GM10248 (cell line): ENCODE measurements around the gene FRMD6.

ENCODE experiments used
- CTCF ChIA-PET: fragments of 300-600 bp; sonication (Branson Sonifier 250); formaldehyde crosslinking; extraction: SDS; loops from one replicate; lab custom pipeline; 2021; ENCODE audit warnings: antibody characterized with exemption; lab: Yijun Ruan, JAX
- POLR2A ChIA-PET: fragments of 350-650 bp; sonication (Branson Sonifier 250); formaldehyde crosslinking; extraction: SDS; loops from one replicate; lab custom pipeline; 2020; ENCODE audit warnings: antibody characterized with exemption; lab: Yijun Ruan, JAX
- DNase-seq: peaks from one replicate; pipeline ENCODE4 v3.0.0; 2012; ENCODE audit errors: extremely low spot score
- CTCF ChIP-seq: IDR thresholded peaks from 2 replicates; pipeline ENCODE4 v1.5.1; 2012; ENCODE audit warnings: mild to moderate bottlenecking, low read depth; ENCODE audit errors: extremely low read depth, missing control alignments, control extremely low read depth

FRMD6 gene

GRCh38 chr14:51677738-51678137 lies 26.0 kb downstream of the FRMD6 start:
- ChIA-PET CTCF (no interaction called here), POLR2A (no interaction called here)
- no peak for DNase-seq
- TF ChIP-seq CTCF: no peak

GRCh38 chr14:51680031-51680430 lies 28.3 kb downstream of the FRMD6 start:
- ChIA-PET CTCF (no interaction called here), POLR2A (interaction anchor here (0.6 kb wide), 1 partner anchor 431 kb away, joined by 3 read pairs; no protein-coding TSS in a partner anchor)
- no peak for DNase-seq
- TF ChIP-seq CTCF: no peak

DNA sequence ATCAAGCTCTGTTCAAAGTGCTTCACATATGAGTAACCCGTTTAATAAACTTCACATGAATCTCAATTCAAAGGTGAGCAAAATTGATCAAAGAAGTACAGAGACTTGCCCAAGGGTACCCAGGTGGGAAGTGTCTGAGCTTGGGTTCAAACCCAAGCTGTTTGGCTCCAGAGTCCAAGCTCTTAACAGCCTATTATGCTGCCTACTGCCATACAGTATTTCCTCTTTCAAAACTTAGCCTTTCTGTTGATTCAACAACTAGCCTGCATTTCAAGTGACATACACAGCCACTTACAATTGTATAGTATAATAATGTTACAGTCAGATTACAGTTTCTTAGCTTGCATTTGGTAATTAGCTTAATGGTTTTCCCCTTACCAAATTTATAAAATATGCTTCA lies 29.7 kb downstream of the FRMD6 start:
- CTCF ChIA-PET: interaction anchor here (0.8 to 2.2 kb wide), 7 partner anchors 11 to 443 kb away, joined by 3 to 9 read pairs (median 5); partner anchors contain the start of gene FRMD6
- POLR2A ChIA-PET: no interaction called here

DNA sequence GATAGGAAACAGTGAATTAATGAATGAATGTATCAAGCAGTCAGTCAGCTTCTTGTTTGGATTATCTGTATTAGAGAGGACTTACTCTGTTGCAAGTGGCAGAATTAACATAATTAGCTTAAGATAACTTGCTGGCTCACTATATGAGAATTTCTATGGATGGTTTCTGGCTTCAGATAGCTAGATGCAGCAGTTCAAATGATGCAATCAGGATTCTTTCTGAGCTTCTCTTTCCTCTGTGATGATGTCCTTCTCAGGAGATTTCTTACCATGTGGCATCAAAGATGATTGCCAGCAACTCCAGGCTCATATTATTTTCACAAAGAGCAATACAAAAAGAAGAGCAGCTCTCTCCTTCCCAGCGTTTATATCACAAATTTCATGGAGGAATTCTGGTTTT lies 30.7 kb downstream of the FRMD6 start:
- DNase-seq: no peak
- ChIA-PET CTCF (interaction anchor here (0.8 to 2.2 kb wide), 7 partner anchors 10 to 444 kb away, joined by 3 to 9 read pairs (median 4); no protein-coding TSS in a partner anchor), POLR2A (no interaction called here)
- no peak for TF ChIP-seq CTCF

More for the DNA sequence above, 29.7 kb downstream of the FRMD6 start:
- DNase-seq: no peak
- no peak for TF ChIP-seq CTCF

DNA sequence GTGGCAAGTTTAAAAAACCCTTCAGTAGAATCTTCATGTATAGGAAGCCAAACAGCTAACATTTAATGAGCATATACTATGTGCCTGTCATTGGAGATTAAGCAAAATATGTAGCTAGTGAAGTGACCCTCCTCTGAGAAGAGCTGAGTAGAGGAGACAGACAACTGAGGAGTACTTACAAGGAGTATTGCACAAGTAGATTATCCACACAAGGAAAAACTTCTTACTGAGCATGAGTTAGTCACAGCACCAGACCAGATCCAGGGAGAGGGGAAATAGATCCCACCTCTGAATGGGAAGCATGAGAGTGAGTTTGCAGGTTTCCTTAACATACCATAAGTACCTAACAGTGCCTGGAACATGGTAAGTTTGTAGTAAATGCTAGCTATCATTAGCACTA lies 33.0 kb downstream of the FRMD6 start:
- no peak for TF ChIP-seq CTCF
- CTCF ChIA-PET: no interaction called here
- DNase-seq: no peak
- POLR2A ChIA-PET: no interaction called here

- no peak for TF ChIP-seq CTCF
- no peak for DNase-seq
- POLR2A ChIA-PET: no interaction called here
- CTCF ChIA-PET: interaction anchor here (1.3 kb wide), 1 partner anchor 9 kb away, joined by 6 read pairs; no protein-coding TSS in a partner anchor
Measured at GRCh38 chr14:51691176-51691575, 39.5 kb downstream of the FRMD6 start.
